Fibroblast of lung (primary cell): ENCODE data around the gene TSR3. TPM values are rescaled to one million over a fixed set of nuclear protein-coding genes. Genes with fewer than 3 reads are reported as not detected.

Source experiments
- DNase-seq, 2 donors: peaks; one replicate each; pipeline versions ENCODE4 v3.0.0 to v3.0.0-alpha.2; 2010; ENCODE audit warnings: low read depth in 2 of 2
- H2AFZ ChIP-seq: 2 replicates; pipeline ENCODE4 v1.5.1; 2012; ENCODE audit warnings: low read length, control low read depth, inconsistent platforms
- H3K27ac ChIP-seq: 2 replicates; pipeline ENCODE4 v1.5.1; 2011; ENCODE audit warnings: low read length, control low read depth; ENCODE audit not compliant: insufficient read depth
- H3K27me3 ChIP-seq: 2 replicates; pipeline ENCODE4 v1.5.1; 2011; ENCODE audit warnings: mild to moderate bottlenecking, low read length; ENCODE audit not compliant: control insufficient read depth, insufficient read depth
- H3K36me3 ChIP-seq: 2 replicates; pipeline ENCODE4 v1.5.1; 2011; ENCODE audit warnings: low read length; ENCODE audit not compliant: control insufficient read depth, insufficient read depth
- H3K4me1 ChIP-seq: 2 replicates; pipeline ENCODE4 v1.5.1; 2011; ENCODE audit warnings: low read length; ENCODE audit not compliant: control insufficient read depth, insufficient read depth; ENCODE audit errors: extremely low read depth
- H3K4me2 ChIP-seq: 2 replicates; pipeline ENCODE4 v1.5.1; 2011; ENCODE audit warnings: low read length, control low read depth; ENCODE audit not compliant: insufficient read depth; ENCODE audit errors: extremely low read depth
- H3K4me3 ChIP-seq, 4 experiments: fragments of 200-600 bp in 1 of 4; sonication (generic) in 1 of 4; replicated peaks in 1 of 4; 2 replicates each; pipeline ENCODE4 v1.5.1; 2011 to 2016; ENCODE audit warnings: low read length in 4 of 4, low read depth in 3 of 4, mild to moderate bottlenecking in 3 of 4, control low read depth in 2 of 4, inconsistent platforms in 1 of 4, mixed read lengths in 1 of 4; ENCODE audit not compliant: insufficient read depth in 1 of 4; ENCODE audit errors: control extremely low read depth in 1 of 4
- H3K79me2 ChIP-seq: 2 replicates; pipeline ENCODE4 v1.5.1; 2012; ENCODE audit warnings: mild to moderate bottlenecking, low read length, inconsistent platforms; ENCODE audit not compliant: control insufficient read depth, insufficient read depth
- H3K9ac ChIP-seq: 2 replicates; pipeline ENCODE4 v1.5.1; 2011; ENCODE audit warnings: mild to moderate bottlenecking, low read length, control low read depth; ENCODE audit not compliant: insufficient read depth
- H3K9me3 ChIP-seq: 2 replicates; pipeline ENCODE4 v1.5.1; 2012; ENCODE audit warnings: low read depth, low read length; ENCODE audit not compliant: control insufficient read depth, insufficient read depth
- H4K20me1 ChIP-seq: 2 replicates; pipeline ENCODE4 v1.5.1; 2011; ENCODE audit warnings: low read length; ENCODE audit not compliant: control insufficient read depth, insufficient read depth; ENCODE audit errors: extremely low read depth
- CTCF ChIP-seq, 2 donors: IDR thresholded peaks in 1 of 2; conservative IDR thresholded peaks in 1 of 2; 1 replicate in 1 of 2; 2 replicates in 1 of 2; pipeline ENCODE4 v1.5.1; 2011 to 2012; ENCODE audit warnings: low read length in 2 of 2, control low read depth in 1 of 2, inconsistent platforms in 1 of 2, low read depth in 1 of 2, mild to moderate bottlenecking in 1 of 2
- EZH2 ChIP-seq: IDR thresholded peaks from 2 replicates; pipeline ENCODE4 v1.5.1; 2012; ENCODE audit warnings: low read length, control low read depth, mild to moderate bottlenecking; ENCODE audit errors: missing control alignments
- polyA plus RNA-seq, 2 donors: library from polyadenylated mRNA; depleted of rRNA in 1 of 2; stranded (reverse) in 1 of 2; unstranded in 1 of 2; fragments of >200 nt; gene quantifications; 2 replicates each; pipeline ENCODE4 v1.2.1, GENCODE V29; 2011 to 2012; ENCODE audit warnings: missing spikeins in 1 of 2
- total RNA-seq: library from RNA; depleted of rRNA; stranded (reverse); fragments of >200 nt; gene quantifications from 2 replicates; pipeline ENCODE4 v1.2.1, GENCODE V29; 2014

Gene TSR3
- total and polyA plus RNA-seq, 2 donors (not counting 1 experiment from before 2014, with no cell fraction given) = 36.2 to 77.6 TPM

- peak within 1 kb of the TSS; percentile 25 for H3K4me2 ChIP-seq
- H3K9ac ChIP-seq = no peak within 1 kb of the TSS
- no peak for DNase-seq
- no peak within 1 kb of the TSS for H2AFZ ChIP-seq
- H3K79me2 ChIP-seq = no peaks in the 10 kb centered on the region
- no peaks in the 10 kb centered on the region for H3K36me3 ChIP-seq
- peaks cover 36% of the 10 kb centered on the region for H3K27me3 ChIP-seq
- H3K9me3 ChIP-seq = no peaks in the 10 kb centered on the region
- no peaks in the 10 kb centered on the region for H4K20me1 ChIP-seq
- peak; percentile 35 for TF ChIP-seq EZH2
- no peak for TF ChIP-seq CTCF (conservative IDR thresholded peaks at IDR 0.05 in 1 of 2, IDR thresholded peaks at IDR 0.05 in 1 of 2; ENCODE audit: low read depth in 1 of 2, low read length in 2 of 2)
- H3K27ac ChIP-seq = no peak within 1 kb of the TSS
- H3K4me1 ChIP-seq = peaks cover 7% of the 10 kb centered on the region
- peak within 1 kb of the TSS in 1 of 4 experiments; percentile 30 for H3K4me3 ChIP-seq
These were observed 18.4 kb downstream of the TSR3 start, which contains the start of gene BAIAP3 for GRCh38 chr16:1333149-1333812. Gene BAIAP3 (plus strand): TSS chr16:1333645. CDS start chr16:1338550, 4,905 bp downstream.

DNA sequence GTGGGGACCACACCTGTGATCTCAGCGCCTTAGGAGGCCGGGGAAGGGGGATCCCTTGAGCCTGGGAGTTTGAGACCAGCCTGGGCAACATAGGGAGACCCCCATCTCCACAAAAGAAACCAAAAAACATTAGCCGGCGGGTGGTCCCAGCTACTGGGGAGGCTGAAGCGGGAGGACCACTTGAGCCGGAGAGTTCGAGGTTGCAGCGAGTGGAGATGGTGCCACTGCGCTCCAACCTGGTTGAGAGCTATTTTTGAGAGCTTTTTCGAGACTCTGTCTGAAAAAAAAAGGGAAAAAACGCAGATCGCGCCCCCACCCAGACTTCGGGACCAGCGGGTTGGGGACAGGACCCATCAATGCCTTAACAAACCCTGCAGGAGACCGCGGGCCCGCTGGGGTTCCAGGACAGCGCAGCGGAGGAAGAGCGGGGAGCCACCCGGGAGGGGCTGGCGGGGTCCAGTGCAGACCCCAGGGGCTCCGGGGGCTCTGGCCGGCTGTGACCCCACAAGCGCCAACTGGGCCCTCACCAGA lies 19.0 kb downstream of the TSR3 start:
- no peak overlapping the region for H3K27ac ChIP-seq
- H2AFZ ChIP-seq = no peak overlapping the region
- peaks cover 36% of the 10 kb centered on the region for H3K27me3 ChIP-seq
- TF ChIP-seq CTCF (conservative IDR thresholded peaks at IDR 0.05 in 1 of 2, IDR thresholded peaks at IDR 0.05 in 1 of 2; ENCODE audit: low read depth in 1 of 2, low read length in 2 of 2) = no peak
- peak; percentile 37 for TF ChIP-seq EZH2
- H3K4me1 ChIP-seq = peaks cover 7% of the 10 kb centered on the region
- DNase-seq = no peak
- H3K9ac ChIP-seq = no peak overlapping the region
- no peaks in the 10 kb centered on the region for H3K36me3 ChIP-seq
- H3K9me3 ChIP-seq = no peaks in the 10 kb centered on the region
- H3K79me2 ChIP-seq = no peaks in the 10 kb centered on the region
- H3K4me3 ChIP-seq = no peak overlapping the region
- no peak overlapping the region for H3K4me2 ChIP-seq
- H4K20me1 ChIP-seq = no peaks in the 10 kb centered on the region

DNA sequence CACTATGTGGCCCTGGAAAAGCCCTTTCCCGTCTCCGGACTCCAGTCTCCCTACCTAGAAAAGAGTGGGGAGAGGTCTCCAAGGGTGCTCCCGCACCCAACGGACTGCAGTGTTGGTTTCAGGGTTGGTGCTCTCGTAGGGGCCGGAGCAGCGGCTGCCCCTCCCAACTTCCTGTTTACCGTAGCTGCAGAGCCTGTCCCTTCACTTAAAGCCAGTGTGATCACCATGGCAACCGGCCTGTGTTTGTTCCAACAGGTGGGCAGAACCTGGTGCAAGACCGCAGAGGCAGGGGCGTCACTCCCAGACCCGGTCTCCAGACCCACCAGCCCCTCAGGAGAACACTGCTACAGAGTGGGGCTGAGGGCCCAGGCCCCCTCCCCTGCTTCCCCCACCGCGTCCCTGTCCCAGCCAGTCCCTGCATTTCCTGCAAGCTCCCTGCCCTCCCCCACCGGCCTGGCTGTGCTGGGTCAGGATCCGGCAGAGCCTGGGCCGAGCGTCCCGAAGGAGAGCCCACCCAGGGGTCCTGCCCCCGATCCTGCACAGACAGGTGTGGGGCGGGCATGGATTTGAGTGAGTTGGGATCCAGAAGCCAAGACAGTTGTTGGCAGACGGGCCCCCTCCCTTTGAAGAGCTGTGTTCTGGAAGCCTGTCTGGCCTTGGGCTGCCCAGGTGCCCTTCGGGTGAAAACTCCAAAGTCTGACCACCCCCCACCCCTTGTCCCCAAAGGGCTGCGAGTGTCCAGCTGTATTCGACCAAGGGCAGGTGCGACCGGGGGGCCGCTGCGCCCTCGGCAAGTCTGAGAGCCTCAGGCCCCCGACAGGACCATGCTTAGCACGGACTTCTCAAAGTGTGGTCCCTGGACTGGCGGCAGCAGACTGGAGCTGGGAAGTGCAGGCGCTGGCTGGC lies 19.7 kb downstream of the TSR3 start:
- Histone ChIP-seq H3K4me2 (peak overlapping the region; percentile 51), H3K9ac (peak overlapping the region; percentile 13), H3K27ac (no peak overlapping the region), H3K4me3 (peak overlapping the region in 1 of 4 experiments; percentile 21), H3K4me1 (peaks cover 7% of the 10 kb centered on the region), H3K27me3 (peaks cover 36% of the 10 kb centered on the region), H3K36me3 (no peaks in the 10 kb centered on the region), H3K9me3 (no peaks in the 10 kb centered on the region), H4K20me1 (no peaks in the 10 kb centered on the region), H3K79me2 (no peaks in the 10 kb centered on the region), H2AFZ (peak overlapping the region; percentile 16)
- TF ChIP-seq EZH2 (peak; percentile 86), CTCF (conservative IDR thresholded peaks at IDR 0.05 in 1 of 2, IDR thresholded peaks at IDR 0.05 in 1 of 2; ENCODE audit: low read depth in 1 of 2, low read length in 2 of 2) (no peak)
- peak; percentile 25 to 32 for DNase-seq
